Esophagus squamous epithelium (tissue), 5 donors: ENCODE data around the gene RALY. TPM values are rescaled to one million over a fixed set of nuclear protein-coding genes. Genes with fewer than 3 reads are reported as not detected.

ENCODE experiments used
- DNase-seq: peaks from one replicate; lab custom pipeline; 2025; lab: John Stamatoyannopoulos, UW
- H3K27ac ChIP-seq, 4 donors: fragments of 200-600 bp; sonication (generic); one replicate each; pipeline ENCODE4 v1.5.1; 2016 to 2019; ENCODE audit warnings: mild to moderate bottlenecking in 1 of 4
- H3K27me3 ChIP-seq, 4 donors: fragments of 200-600 bp; sonication (generic); 1 replicate in 3 of 4; 2 replicates in 1 of 4; pipeline versions ENCODE4 v1.5.1 to v1.6.0; 2017 to 2021; ENCODE audit warnings: antibody characterized with exemption in 1 of 4
- H3K36me3 ChIP-seq, 3 donors: fragments of 200-600 bp; sonication (generic); one replicate each; pipeline ENCODE4 v1.5.1; 2016 to 2019
- H3K4me1 ChIP-seq, 3 donors: fragments of 200-600 bp; sonication (generic); one replicate each; pipeline ENCODE4 v1.5.1; 2017 to 2019
- H3K4me3 ChIP-seq, 4 donors: fragments of 200-600 bp; sonication (generic); 1 replicate in 3 of 4; 2 replicates in 1 of 4; pipeline ENCODE4 v1.5.1; 2016 to 2019; ENCODE audit warnings: mild to moderate bottlenecking in 2 of 4, moderate library complexity in 1 of 4
- H3K9me3 ChIP-seq, 3 donors: fragments of 200-600 bp; sonication (generic); one replicate each; pipeline ENCODE4 v1.5.1; 2016 to 2019
- CTCF ChIP-seq, 6 experiments: fragments of 450-650 bp in 4 of 6; fragments of 200-600 bp in 2 of 6; sonication (generic) in 2 of 6; IDR thresholded peaks; one replicate each; pipeline ENCODE4 v1.5.1; 2016 to 2019; ENCODE audit warnings: antibody characterized with exemption in 6 of 6, mild to moderate bottlenecking in 4 of 6, moderate library complexity in 4 of 6
- POLR2A ChIP-seq, 4 donors: fragments of 450-650 bp; IDR thresholded peaks; one replicate each; pipeline ENCODE4 v1.6.1; 2017; ENCODE audit warnings: antibody characterized with exemption in 4 of 4, mild to moderate bottlenecking in 4 of 4, moderate library complexity in 3 of 4
- WGBS, 2 donors: methylation state at CpG; one replicate each; pipeline ENCODE4 v1.1.5; 2018; 5-methylcytosine and 5-hydroxymethylcytosine counted together
- intact Hi-C: fragments of 100-400 bp; cut with DNase I; formaldehyde crosslinking; loops from one replicate; pipeline ENCODE4 v1.15.0; 2022
- total RNA-seq, 4 donors: library from RNA; depleted of rRNA; stranded (reverse); fragments of >200 nt; gene quantifications; one replicate each; pipeline ENCODE4 v1.1.0, GENCODE V29; 2016
- donor health status: DM: yes; HTN: yes; CAD: no.

RALY gene
- total RNA-seq, 4 donors from 2014 or later: 70.3 to 100 (median 88.2) TPM

DNA sequence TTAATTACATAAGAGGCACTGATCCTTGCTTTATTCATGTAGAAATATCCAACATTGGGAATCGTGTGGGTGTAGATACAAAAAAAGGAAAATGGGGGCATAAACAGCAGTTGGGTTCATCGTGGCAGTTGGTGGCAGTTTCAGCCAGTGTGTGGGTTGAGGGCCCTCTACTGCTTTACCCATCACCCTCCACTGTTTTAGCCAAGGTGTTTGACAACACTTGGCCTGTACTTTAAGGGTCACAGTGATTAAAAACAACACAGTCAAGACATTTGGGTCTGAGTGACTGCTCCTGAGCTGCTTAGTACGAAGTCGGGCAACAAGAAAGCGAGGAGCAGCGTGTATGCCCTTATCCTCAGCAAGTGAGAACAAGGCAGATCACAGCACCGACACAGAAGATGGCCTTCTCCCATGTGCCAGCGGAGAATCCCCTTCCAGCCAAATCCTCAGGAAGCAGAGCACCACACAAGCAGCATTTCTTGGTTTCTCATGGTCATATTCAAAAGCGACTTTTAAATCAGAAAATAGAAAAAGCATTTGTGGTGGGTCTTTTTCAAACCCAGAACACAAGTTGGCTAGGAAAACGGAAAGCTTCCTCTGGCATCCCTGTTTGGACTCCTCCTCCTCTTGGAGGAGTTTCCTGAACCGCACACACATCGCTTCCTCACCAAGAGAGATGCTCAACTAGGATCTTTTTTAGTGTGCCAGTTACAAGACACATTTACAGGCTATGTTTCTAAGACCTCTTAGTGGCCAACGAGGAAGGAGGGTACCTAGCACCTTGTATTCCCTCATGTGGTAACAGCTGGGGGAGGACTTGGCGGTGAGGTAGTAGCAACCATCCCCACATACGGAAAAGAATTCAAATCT is 94.8 kb downstream of the RALY start:
- no peak for TF ChIP-seq CTCF (IDR thresholded peaks at IDR 0.05)
- TF ChIP-seq POLR2A (IDR thresholded peaks at IDR 0.05): no peak
- intact Hi-C loops: no loop called here
- Histone ChIP-seq H3K9me3 (no peaks in the 10 kb centered on the region), H3K4me1 (peaks cover 0 to 30% (median 6%) of the 10 kb centered on the region in 3 donors), H3K4me3 (no peak overlapping the region), H3K27me3 (no peaks in the 10 kb centered on the region), H3K36me3 (peaks cover 6 to 100% (median 59%) of the 10 kb centered on the region in 3 donors), H3K27ac (no peak overlapping the region)
- 82% methylated on average over 15 of the region's 15 CpGs for WGBS, 2 donors
- no peak for DNase-seq

DNA sequence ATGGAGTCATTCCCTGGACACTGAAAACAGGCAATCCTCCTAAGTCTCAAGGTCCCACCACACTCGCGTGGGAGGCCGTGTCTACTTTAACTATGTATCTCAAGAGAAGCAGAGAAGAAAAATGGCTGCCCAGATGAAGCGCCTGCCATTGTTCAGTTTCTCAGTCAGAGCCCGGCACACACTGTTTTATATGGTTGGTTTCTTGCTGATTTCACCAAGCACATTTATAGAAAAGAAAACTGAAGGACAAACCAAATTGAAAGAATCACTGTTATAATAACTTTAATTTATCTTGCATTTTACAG is 95.4 kb downstream of the RALY start:
- H3K27me3 ChIP-seq: no peaks in the 10 kb centered on the region
- TF ChIP-seq POLR2A (IDR thresholded peaks at IDR 0.05) (no peak), CTCF (IDR thresholded peaks at IDR 0.05) (no peak)
- peaks cover 0 to 26% (median 6%) of the 10 kb centered on the region in 3 donors for H3K4me1 ChIP-seq
- DNase-seq: no peak
- no peaks in the 10 kb centered on the region for H3K9me3 ChIP-seq
- intact Hi-C loops: no loop called here
- H3K27ac ChIP-seq: no peak overlapping the region
- WGBS, 2 donors: 71 to 78% methylated on average over 3 of the region's 5 CpGs
- no peak overlapping the region for H3K4me3 ChIP-seq
- peaks cover 6 to 100% (median 59%) of the 10 kb centered on the region in 3 donors for H3K36me3 ChIP-seq

- TF ChIP-seq POLR2A (IDR thresholded peaks at IDR 0.05): no peak
- no peak overlapping the region for H3K4me3 ChIP-seq
- peaks cover 0 to 26% (median 6%) of the 10 kb centered on the region in 3 donors for H3K4me1 ChIP-seq
- H3K36me3 ChIP-seq: peaks cover 6 to 100% (median 62%) of the 10 kb centered on the region in 3 donors
- 48 to 80% methylated on average over 12 to 13 of the region's 13 CpGs for WGBS, 2 donors
- no peak for DNase-seq
- peak overlapping the region in 1 of 4 donors; percentile 33 for H3K27ac ChIP-seq
- intact Hi-C loops: no loop called here
- no peaks in the 10 kb centered on the region for H3K9me3 ChIP-seq
- H3K27me3 ChIP-seq: no peaks in the 10 kb centered on the region
These were observed 96.1 kb downstream of the RALY start for GRCh38 chr20:34089655-34090345.

DNA sequence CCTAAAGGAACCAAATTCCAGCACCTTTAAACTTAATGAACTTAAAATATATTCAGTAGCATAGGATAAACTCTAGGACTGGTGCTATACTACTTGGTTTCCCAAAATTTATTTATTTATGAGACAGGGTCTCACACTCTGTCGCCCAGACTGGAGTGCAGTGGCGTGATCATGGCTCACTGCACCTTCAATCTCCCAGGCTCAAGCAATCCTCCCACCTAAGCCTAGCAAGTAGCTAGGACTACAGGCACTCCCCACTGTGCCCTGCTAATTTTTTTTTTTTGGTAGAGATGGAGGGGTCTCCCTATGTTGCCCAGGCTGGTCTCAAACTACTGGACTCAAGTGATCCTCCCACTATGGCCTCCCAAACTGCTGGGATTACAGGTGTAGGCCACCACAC is 96.9 kb downstream of the RALY start:
- intact Hi-C loops: no loop called here
- H3K9me3 ChIP-seq: no peaks in the 10 kb centered on the region
- no peak overlapping the region for H3K27ac ChIP-seq
- DNase-seq: no peak
- no peak for TF ChIP-seq POLR2A (IDR thresholded peaks at IDR 0.05)
- no peak for TF ChIP-seq CTCF (IDR thresholded peaks at IDR 0.05)
- peaks cover 6 to 100% (median 65%) of the 10 kb centered on the region in 3 donors for H3K36me3 ChIP-seq
- peaks cover 0 to 26% (median 6%) of the 10 kb centered on the region in 3 donors for H3K4me1 ChIP-seq
- no peak overlapping the region for H3K4me3 ChIP-seq
- H3K27me3 ChIP-seq: no peaks in the 10 kb centered on the region
- 92 to 100% methylated on average over 2 of the region's 2 CpGs for WGBS, 2 donors

- TF ChIP-seq POLR2A (IDR thresholded peaks at IDR 0.05): no peak
- TF ChIP-seq CTCF (IDR thresholded peaks at IDR 0.05): no peak
- H3K4me1 ChIP-seq: peaks cover 0 to 26% (median 6%) of the 10 kb centered on the region in 3 donors
- intact Hi-C loops: no loop called here
- DNase-seq: no peak
- H3K27me3 ChIP-seq: no peaks in the 10 kb centered on the region
- 88 to 90% methylated on average over 5 to 6 of the region's 6 CpGs for WGBS, 2 donors
- peaks cover 6 to 100% (median 66%) of the 10 kb centered on the region in 3 donors for H3K36me3 ChIP-seq
- H3K9me3 ChIP-seq: no peaks in the 10 kb centered on the region
- H3K4me3 ChIP-seq: no peak overlapping the region
- H3K27ac ChIP-seq: no peak overlapping the region
These were observed 98.0 kb downstream of the RALY start for GRCh38 chr20:34091637-34092200.
